SK-N-SH (cell line): ENCODE data around the gene METTL1. TPM values are rescaled to one million over a fixed set of nuclear protein-coding genes. Genes with fewer than 3 reads are reported as not detected.
A peak's percentile ranks its signal among the peaks of the same experiment; 100 is the strongest.

Experiments used
- CTCF ChIA-PET: fragments of 300-600, 350-600 bp; formaldehyde crosslinking; extraction: SDS; loops from one replicate; lab custom pipeline; 2021; lab: Yijun Ruan, JAX
- POLR2A ChIA-PET: fragments of 350-600 bp; sonication (Branson Sonifier 250); formaldehyde crosslinking; extraction: SDS; loops from one replicate; lab custom pipeline; 2020; ENCODE audit warnings: antibody characterized with exemption, inconsistent platforms; lab: Yijun Ruan, JAX
- DNase-seq: peaks from one replicate; pipeline ENCODE4 v3.0.0; 2012
- H2AFZ ChIP-seq: fragments of 200-600 bp; sonication (generic); 2 replicates; pipeline ENCODE4 v1.8.1; 2016; ENCODE audit warnings: antibody characterized with exemption, mild to moderate bottlenecking, low read depth
- H3F3A ChIP-seq: fragments of 200-600 bp; sonication (generic); replicated peaks from 2 replicates; pipeline ENCODE3; 2016; ENCODE audit warnings: antibody characterized with exemption, mild to moderate bottlenecking; ENCODE audit not compliant: insufficient read depth
- H3K27ac ChIP-seq, 2 experiments: fragments of 200-500 bp in 1 of 2; fragments of 200-600 bp in 1 of 2; sonication (Bioruptor generic) in 1 of 2; sonication (generic), shearing (Covaris generic) in 1 of 2; 2 replicates each; pipeline versions ENCODE4 v1.5.1 to v1.6.1; 2014 to 2016; ENCODE audit warnings: low read depth in 2 of 2, inconsistent platforms in 1 of 2, low read length in 1 of 2, mild to moderate bottlenecking in 1 of 2, mixed read lengths in 1 of 2
- H3K27me3 ChIP-seq: fragments of 200-600 bp; sonication (generic), shearing (Covaris generic); 2 replicates; pipeline ENCODE4 v1.6.1; 2016; ENCODE audit warnings: mixed run types; ENCODE audit not compliant: insufficient read depth
- H3K36me3 ChIP-seq, 2 experiments: fragments of 200-500 bp in 1 of 2; fragments of 200-600 bp in 1 of 2; sonication (Bioruptor generic) in 1 of 2; sonication (generic) in 1 of 2; replicated peaks in 1 of 2; 2 replicates each; pipeline versions ENCODE3 to v1.5.1; 2014 to 2016; ENCODE audit warnings: low read length in 1 of 2, mild to moderate bottlenecking in 1 of 2; ENCODE audit not compliant: insufficient read depth in 2 of 2, control insufficient read depth in 1 of 2
- H3K4me1 ChIP-seq, 2 experiments: fragments of 200-500 bp in 1 of 2; fragments of 200-600 bp in 1 of 2; sonication (Bioruptor generic) in 1 of 2; sonication (generic), shearing (Covaris generic) in 1 of 2; 2 replicates each; pipeline versions ENCODE4 v1.5.1 to v1.6.1; 2014 to 2016; ENCODE audit warnings: low read depth in 1 of 2, low read length in 1 of 2, mixed run types in 1 of 2; ENCODE audit not compliant: insufficient read depth in 2 of 2, control insufficient read depth in 1 of 2
- H3K4me2 ChIP-seq: fragments of 200-600 bp; sonication (generic), shearing (Covaris generic); 2 replicates; pipeline ENCODE4 v1.6.1; 2017; ENCODE audit warnings: mixed run types
- H3K4me3 ChIP-seq, 2 experiments: fragments of 200-500 bp in 1 of 2; fragments of 200-600 bp in 1 of 2; sonication (Bioruptor generic) in 1 of 2; sonication (generic), shearing (Covaris generic) in 1 of 2; 2 replicates each; pipeline versions ENCODE4 v1.5.1 to v1.8.1; 2014 to 2016; ENCODE audit warnings: low read depth in 2 of 2, inconsistent platforms in 1 of 2, low read length in 1 of 2, mild to moderate bottlenecking in 1 of 2, mixed read lengths in 1 of 2, moderate library complexity in 1 of 2
- H3K79me2 ChIP-seq: fragments of 200-600 bp; sonication (generic); 2 replicates; pipeline ENCODE4 v1.8.1; 2017; ENCODE audit warnings: mild to moderate bottlenecking; ENCODE audit not compliant: insufficient read depth
- H3K9ac ChIP-seq: fragments of 200-600 bp; sonication (generic); 2 replicates; pipeline ENCODE4 v1.6.1; 2017; ENCODE audit warnings: mixed run types
- H3K9me2 ChIP-seq: fragments of 200-600 bp; sonication (generic); 2 replicates; pipeline ENCODE4 v1.6.1; 2017; ENCODE audit warnings: mixed run types
- H3K9me3 ChIP-seq: fragments of 200-600 bp; sonication (generic); 2 replicates; pipeline ENCODE4 v1.6.1; 2017; ENCODE audit warnings: mixed run types, mild to moderate bottlenecking, moderate library complexity
- H4K20me1 ChIP-seq: fragments of 200-600 bp; sonication (generic); 2 replicates; pipeline ENCODE4 v1.6.1; 2017; ENCODE audit warnings: mild to moderate bottlenecking, mixed run types; ENCODE audit not compliant: insufficient read depth
- EP300 ChIP-seq, 2 experiments: IDR thresholded peaks; 2 replicates each; pipeline versions ENCODE4 v1.4.0 to v1.6.1; 2012; ENCODE audit warnings: borderline replicate concordance in 1 of 2, low read depth in 1 of 2, low read length in 1 of 2
- FOXJ3 ChIP-seq: sonication (generic); formaldehyde crosslinking; IDR thresholded peaks from 2 replicates; pipeline ENCODE4 v1.5.1; 2020; ENCODE audit warnings: mild to moderate bottlenecking, missing genetic modification reagents
- FOXM1 ChIP-seq: IDR thresholded peaks from 2 replicates; pipeline ENCODE4 v1.4.0; 2012; ENCODE audit warnings: low read depth, mild to moderate bottlenecking
- GABPA ChIP-seq: IDR thresholded peaks from 2 replicates; pipeline ENCODE4 v1.4.0; 2012; ENCODE audit warnings: low read depth, mild to moderate bottlenecking
- GATA2 ChIP-seq: sonication (generic); formaldehyde crosslinking; IDR thresholded peaks from 2 replicates; pipeline ENCODE4 v1.5.0; 2020; ENCODE audit warnings: mild to moderate bottlenecking, missing genetic modification reagents
- JUND ChIP-seq: IDR thresholded peaks from 2 replicates; pipeline ENCODE4 v1.4.0; 2012
- MEF2A ChIP-seq: IDR thresholded peaks from 2 replicates; pipeline ENCODE4 v1.4.0; 2012; ENCODE audit warnings: low read depth, borderline replicate concordance
- MXI1 ChIP-seq: IDR thresholded peaks from 2 replicates; pipeline ENCODE4 v1.6.1; 2012; ENCODE audit warnings: mild to moderate bottlenecking, low read depth, low read length, improper control_type of control experiment
- NRF1 ChIP-seq: IDR thresholded peaks from 2 replicates; pipeline ENCODE4 v1.6.1; 2012; ENCODE audit warnings: low read depth, mild to moderate bottlenecking, low read length
- POLR2AphosphoS5 ChIP-seq: IDR thresholded peaks from 2 replicates; pipeline ENCODE4 v1.6.1; 2012; ENCODE audit warnings: low read depth, low read length
- RAD21 ChIP-seq: IDR thresholded peaks from 2 replicates; pipeline ENCODE4 v1.6.1; 2012; ENCODE audit warnings: mild to moderate bottlenecking, low read length
- RCOR1 ChIP-seq: fragments of 150-350 bp; IDR thresholded peaks from 2 replicates; pipeline ENCODE4 v1.6.1; 2017; ENCODE audit warnings: antibody characterized with exemption, low read length
- RFX5 ChIP-seq: IDR thresholded peaks from 2 replicates; pipeline ENCODE4 v1.6.1; 2012; ENCODE audit warnings: mild to moderate bottlenecking, improper control_type of control experiment, low read length
- RXRA ChIP-seq: IDR thresholded peaks from 2 replicates; pipeline ENCODE4 v1.4.0; 2012; ENCODE audit warnings: low read depth, mild to moderate bottlenecking, borderline replicate concordance
- TAF1 ChIP-seq: IDR thresholded peaks from 2 replicates; pipeline ENCODE4 v1.6.1; 2012; ENCODE audit warnings: low read depth, mild to moderate bottlenecking, low read length, moderate library complexity, borderline replicate concordance
- TEAD4 ChIP-seq: IDR thresholded peaks from 2 replicates; pipeline ENCODE4 v1.4.0; 2012; ENCODE audit warnings: mild to moderate bottlenecking, borderline replicate concordance; ENCODE audit not compliant: insufficient read depth
- YY1 ChIP-seq: IDR thresholded peaks from 2 replicates; pipeline ENCODE4 v1.4.0; 2012; ENCODE audit warnings: low read depth, mild to moderate bottlenecking
- WGBS: methylation state at CpG from one replicate; pipeline ENCODE4 v1.1.6; 2017; ENCODE audit warnings: low lambda C conversion rate; 5-methylcytosine and 5-hydroxymethylcytosine counted together
- polyA plus RNA-seq, 3 experiments: library from polyadenylated mRNA; depleted of rRNA; stranded (reverse); fragments of >200 nt; gene quantifications; 2 replicates each; pipeline ENCODE4 v1.2.3, GENCODE V29; 2012
- TF ChIP-seq, protein P1 (sequence below): IDR thresholded peaks from 2 replicates; pipeline ENCODE4 v1.4.0; 2012; ENCODE audit warnings: low read depth, borderline replicate concordance
- TF ChIP-seq, protein P2 (sequence below): fragments of 150-350 bp; IDR thresholded peaks from 2 replicates; pipeline ENCODE4 v1.6.1; 2016; ENCODE audit warnings: mild to moderate bottlenecking, low read depth, low read length
- TF ChIP-seq, protein P3 (sequence below): fragments of 150-350 bp; IDR thresholded peaks from 2 replicates; pipeline ENCODE4 v1.6.1; 2017; ENCODE audit warnings: antibody characterized with exemption, low read length, low read depth, borderline replicate concordance

Gene METTL1
- polyA plus RNA-seq, 1 of the 3 experiments (the other 2 are of a cell fraction), result 28.0 TPM

DNA sequence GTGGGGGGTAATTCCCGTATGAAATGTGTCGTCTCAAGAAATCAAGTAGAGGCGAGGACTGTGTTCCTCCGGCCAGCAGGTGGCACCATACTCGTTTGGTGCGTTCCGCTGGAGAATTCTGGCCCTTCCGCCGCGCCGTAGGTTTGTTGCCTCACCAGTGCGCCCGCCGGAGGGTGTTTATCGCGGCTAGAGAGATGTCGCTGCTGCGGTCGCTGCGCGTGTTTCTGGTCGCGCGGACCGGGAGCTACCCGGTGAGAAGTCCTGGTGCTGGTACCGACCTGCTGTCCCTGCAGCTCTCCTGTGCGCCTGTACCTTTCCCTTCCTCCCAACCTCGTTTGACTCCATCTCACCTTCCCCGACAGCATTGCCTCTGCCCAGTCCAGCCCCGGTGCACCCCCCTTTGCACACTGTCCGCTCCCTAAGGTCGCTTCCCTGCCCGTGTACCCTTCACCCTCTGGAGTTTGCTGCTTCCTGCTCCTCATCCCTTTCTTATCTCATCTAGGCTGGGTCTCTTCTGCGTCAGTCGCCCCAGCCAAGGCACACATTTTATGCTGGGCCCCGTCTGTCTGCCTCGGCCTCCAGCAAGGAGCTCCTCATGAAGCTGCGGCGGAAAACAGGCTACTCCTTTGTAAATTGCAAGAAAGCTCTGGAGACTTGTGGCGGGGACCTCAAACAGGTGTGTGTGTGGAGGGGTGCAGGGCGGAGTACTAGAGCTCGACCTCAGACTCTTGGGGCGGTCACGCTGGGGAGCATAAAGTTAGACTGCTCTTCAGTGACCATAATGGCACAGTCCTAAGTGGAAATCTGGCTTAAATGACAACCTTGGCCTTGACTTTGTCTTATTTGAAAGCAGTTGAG lies 10.9 kb upstream of the METTL1 start, which contains the start of gene TSFM (continued):
- peak; percentile 65 for TF ChIP-seq GABPA
- TF ChIP-seq FOXJ3, result peak; percentile 43; the same call in 1 of the 2 replicates
- TF ChIP-seq, protein P1, sequence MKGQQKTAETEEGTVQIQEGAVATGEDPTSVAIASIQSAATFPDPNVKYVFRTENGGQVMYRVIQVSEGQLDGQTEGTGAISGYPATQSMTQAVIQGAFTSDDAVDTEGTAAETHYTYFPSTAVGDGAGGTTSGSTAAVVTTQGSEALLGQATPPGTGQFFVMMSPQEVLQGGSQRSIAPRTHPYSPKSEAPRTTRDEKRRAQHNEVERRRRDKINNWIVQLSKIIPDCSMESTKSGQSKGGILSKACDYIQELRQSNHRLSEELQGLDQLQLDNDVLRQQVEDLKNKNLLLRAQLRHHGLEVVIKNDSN, result no peak
- no peak for TF ChIP-seq TEAD4
- TF ChIP-seq RXRA, result no peak
- peak; percentile 35; the same call in 1 of the 2 replicates for TF ChIP-seq RAD21
- TF ChIP-seq JUND, result no peak; the same call in 1 of the 2 replicates
- peak; percentile 73 for TF ChIP-seq YY1
- no peak for TF ChIP-seq RCOR1
- TF ChIP-seq, protein P2, sequence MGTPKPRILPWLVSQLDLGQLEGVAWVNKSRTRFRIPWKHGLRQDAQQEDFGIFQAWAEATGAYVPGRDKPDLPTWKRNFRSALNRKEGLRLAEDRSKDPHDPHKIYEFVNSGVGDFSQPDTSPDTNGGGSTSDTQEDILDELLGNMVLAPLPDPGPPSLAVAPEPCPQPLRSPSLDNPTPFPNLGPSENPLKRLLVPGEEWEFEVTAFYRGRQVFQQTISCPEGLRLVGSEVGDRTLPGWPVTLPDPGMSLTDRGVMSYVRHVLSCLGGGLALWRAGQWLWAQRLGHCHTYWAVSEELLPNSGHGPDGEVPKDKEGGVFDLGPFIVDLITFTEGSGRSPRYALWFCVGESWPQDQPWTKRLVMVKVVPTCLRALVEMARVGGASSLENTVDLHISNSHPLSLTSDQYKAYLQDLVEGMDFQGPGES, result no peak
- no peak for TF ChIP-seq RFX5
- peak; percentile 91 for TF ChIP-seq TAF1
- TF ChIP-seq FOXM1, result no peak
- TF ChIP-seq GATA2 (CRISPR knock-in tag), result no peak
- peak; percentile 93 for TF ChIP-seq MXI1
- no peak for TF ChIP-seq NRF1
- TF ChIP-seq, protein P3, sequence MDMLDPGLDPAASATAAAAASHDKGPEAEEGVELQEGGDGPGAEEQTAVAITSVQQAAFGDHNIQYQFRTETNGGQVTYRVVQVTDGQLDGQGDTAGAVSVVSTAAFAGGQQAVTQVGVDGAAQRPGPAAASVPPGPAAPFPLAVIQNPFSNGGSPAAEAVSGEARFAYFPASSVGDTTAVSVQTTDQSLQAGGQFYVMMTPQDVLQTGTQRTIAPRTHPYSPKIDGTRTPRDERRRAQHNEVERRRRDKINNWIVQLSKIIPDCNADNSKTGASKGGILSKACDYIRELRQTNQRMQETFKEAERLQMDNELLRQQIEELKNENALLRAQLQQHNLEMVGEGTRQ, result no peak
- TF ChIP-seq EP300 (IDR thresholded peaks at IDR 0.05; ENCODE audit: borderline replicate concordance in 1 of 2, low read depth in 1 of 2, low read length in 1 of 2), result no peak

DNA sequence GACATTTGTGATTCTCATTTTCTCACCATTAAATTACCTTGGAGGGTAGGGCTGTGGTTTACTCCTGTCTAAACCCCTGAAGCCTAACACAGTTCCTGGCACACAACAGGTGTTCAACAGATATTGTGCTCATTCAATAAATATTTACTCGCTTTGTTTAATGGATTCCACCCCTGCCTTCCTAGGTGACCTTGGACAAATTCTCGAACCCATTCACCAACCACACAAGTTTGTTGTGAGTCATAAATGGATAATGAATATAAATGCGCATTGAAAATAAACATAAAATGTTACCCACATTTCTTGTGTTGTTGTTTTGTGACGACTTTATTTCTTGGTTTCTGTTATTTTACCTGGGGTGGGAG lies 10.3 kb upstream of the METTL1 start:
- no peak for DNase-seq
- no peak overlapping the region for H2AFZ ChIP-seq
- H3K4me2 ChIP-seq, result no peak overlapping the region
- POLR2A ChIA-PET, result interaction anchor here (1.2 kb wide), 1 partner anchor 10 kb away, joined by 4 read pairs; the partner anchor contains the start of genes EEF1AKMT3 and METTL1
- H3K27ac ChIP-seq, result no peak overlapping the region
- H3K9me3 ChIP-seq, result no peaks in the 10 kb centered on the region
- peaks cover 0 to 5% of the 10 kb centered on the region in 2 experiments; a peak in 1 of 4 replicates for H3K4me1 ChIP-seq
- peaks cover 31% of the 10 kb centered on the region for H3K79me2 ChIP-seq
- no peaks in the 10 kb centered on the region for H4K20me1 ChIP-seq
- H3K9me2 ChIP-seq, result no peaks in the 10 kb centered on the region
- H3K36me3 ChIP-seq, result peaks cover 22 to 30% of the 10 kb centered on the region in 2 experiments
- peaks cover 18% of the 10 kb centered on the region for H3F3A ChIP-seq
- no peaks in the 10 kb centered on the region for H3K27me3 ChIP-seq
- TF ChIP-seq TAF1 (no peak), FOXM1 (no peak), POLR2AphosphoS5 (no peak), MEF2A (no peak)
- 25% methylated on average over 4 of the region's 4 CpGs for WGBS
- H3K4me3 ChIP-seq, result peak overlapping the region; percentile 82 to 93; a peak in 3 of 4 replicates
- CTCF ChIA-PET, result interaction anchor here (0.9 to 1.6 kb wide), 10 partner anchors 10 to 124 kb away, joined by 3 to 17 read pairs (median 4); partner anchors contain the start of gene CDK4
- no peak overlapping the region for H3K9ac ChIP-seq
